ENCODE results near the gene S1PR2.

Gene S1PR2

DNA sequence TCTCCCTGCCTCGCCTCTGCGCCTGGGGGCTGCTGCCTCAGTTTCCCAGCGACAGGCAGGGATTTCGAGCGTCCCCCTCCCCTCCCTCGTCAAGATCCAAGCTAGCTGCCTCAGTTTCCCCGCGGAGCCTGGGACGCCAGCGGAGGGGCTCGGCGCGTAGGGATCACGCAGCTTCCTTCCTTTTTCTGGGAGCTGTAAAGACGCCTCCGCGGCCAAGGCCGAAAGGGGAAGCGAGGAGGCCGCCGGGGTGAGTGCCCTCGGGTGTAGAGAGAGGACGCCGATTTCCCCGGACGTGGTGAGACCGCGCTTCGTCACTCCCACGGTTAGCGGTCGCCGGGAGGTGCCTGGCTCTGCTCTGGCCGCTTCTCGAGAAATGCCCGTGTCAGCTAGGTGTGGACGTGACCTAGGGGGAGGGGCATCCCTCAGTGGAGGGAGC, 39.1 kb upstream of the S1PR2 start:
- no peaks in the 10 kb centered on the region for H3K27me3 ChIP-seq (ENCODE audit: control insufficient read depth in 1 of 2, insufficient read depth in 1 of 2, low read length in 2 of 2)
- 19% methylated on average over 30 of the region's 37 CpGs for WGBS
- H3K4me3 ChIP-seq (ENCODE audit: insufficient read depth in 1 of 2, low read depth in 1 of 2, low read length in 2 of 2) = peak overlapping the region in 1 of 2 experiments; percentile 79

DNA sequence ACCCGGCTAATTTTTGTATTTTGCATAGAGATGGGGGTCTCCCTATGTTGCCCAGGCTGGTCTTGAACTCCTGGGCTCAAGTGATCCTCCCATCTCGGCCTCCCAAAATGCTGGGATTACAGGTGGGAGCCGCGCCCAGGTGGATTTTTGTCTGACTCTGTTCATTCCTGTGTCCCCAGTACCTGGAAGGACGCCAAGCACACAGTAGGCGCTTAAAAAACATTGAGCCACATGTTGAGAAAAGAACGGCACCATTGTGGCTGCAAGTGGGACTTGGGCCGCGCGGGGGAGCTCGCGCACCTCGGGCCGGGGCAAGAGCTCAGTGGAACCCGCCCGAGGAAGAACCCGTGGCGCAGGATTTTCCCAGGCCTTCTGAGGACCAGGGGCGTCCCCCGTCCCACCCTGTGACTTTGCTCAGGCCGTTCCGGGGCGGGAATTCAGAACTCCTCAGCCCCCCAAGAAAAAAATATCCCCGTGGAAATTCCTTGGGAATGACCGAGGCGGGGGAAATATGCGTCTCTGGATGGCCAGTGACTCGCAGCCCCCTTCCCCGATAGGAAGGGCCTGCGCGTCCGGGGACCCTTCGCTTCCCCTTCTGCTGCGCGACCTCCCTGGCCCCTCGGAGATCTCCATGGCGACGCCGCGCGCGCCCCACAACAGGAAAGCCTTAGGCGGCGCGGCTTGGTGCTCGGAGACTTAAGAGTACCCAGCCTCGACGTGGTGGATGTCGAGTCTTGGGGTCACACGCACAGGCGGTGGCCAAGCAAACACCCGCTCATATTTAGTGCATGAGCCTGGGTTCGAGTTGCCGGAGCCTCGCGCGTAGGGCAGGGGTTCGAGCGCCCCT, 38.4 kb upstream of the S1PR2 start:
- Histone ChIP-seq H2BK5ac (ENCODE audit: low read depth, low read length, poor library complexity, severe bottlenecking) (no peak overlapping the region), H3K36me3 (ENCODE audit: control insufficient read depth in 1 of 2, insufficient read depth in 2 of 2, low read depth in 1 of 2, low read length in 2 of 2) (peaks cover 2% of the 10 kb centered on the region in 2 experiments), H3K9ac (ENCODE audit: low read length) (peak overlapping the region; percentile 84), H2BK12ac (ENCODE audit: low read length in 2 of 2) (peak overlapping the region; percentile 51 to 96), H3K4me2 (ENCODE audit: low read length, poor library complexity, severe bottlenecking) (peak overlapping the region; percentile 72), H4K8ac (ENCODE audit: low read length) (peak overlapping the region; percentile 96), H3K23ac (ENCODE audit: low read length in 2 of 2) (no peak overlapping the region), H3K14ac (ENCODE audit: low read length in 2 of 2) (no peak overlapping the region), H3K4ac (ENCODE audit: low read depth in 1 of 2, low read length in 2 of 2) (peak overlapping the region; percentile 74 to 84), H2BK15ac (ENCODE audit: low read depth, poor library complexity, severe bottlenecking) (peak overlapping the region; percentile 44), H3K4me1 (ENCODE audit: control insufficient read depth, insufficient read depth, low read depth, low read length) (peaks cover 23% of the 10 kb centered on the region), H3K18ac (ENCODE audit: low read depth in 1 of 2, low read length in 2 of 2) (peak overlapping the region; percentile 60 to 94), H3K27me3 (ENCODE audit: control insufficient read depth in 1 of 2, insufficient read depth in 1 of 2, low read length in 2 of 2) (no peaks in the 10 kb centered on the region), H2AK5ac (ENCODE audit: low read length, severe bottlenecking) (peak overlapping the region; percentile 17), H3K27ac (ENCODE audit: low read length, poor library complexity, severe bottlenecking) (no peak overlapping the region), H2AFZ (ENCODE audit: low read depth, low read length) (peak overlapping the region; percentile 20), H3K79me1 (replicated peaks; ENCODE audit: low read length, poor library complexity, severe bottlenecking) (no peaks in the 10 kb centered on the region), H3K4me3 (ENCODE audit: insufficient read depth in 1 of 2, low read depth in 1 of 2, low read length in 2 of 2) (peak overlapping the region in 1 of 2 experiments; percentile 79), H3K9me3 (ENCODE audit: control insufficient read depth, low read length) (no peaks in the 10 kb centered on the region), H4K91ac (ENCODE audit: low read length) (peak overlapping the region; percentile 65), H2BK120ac (ENCODE audit: low read depth, low read length) (peak overlapping the region; percentile 9)
- DNase-seq = peak; percentile 92
- WGBS = 8% methylated on average over 59 of the region's 59 CpGs

More for the DNA sequence above, 39.1 kb upstream of the S1PR2 start:
- no peak overlapping the region for H3K27ac ChIP-seq (ENCODE audit: low read length, poor library complexity, severe bottlenecking)
- no peak overlapping the region for H2BK5ac ChIP-seq (ENCODE audit: low read depth, low read length, poor library complexity, severe bottlenecking)
- H2BK120ac ChIP-seq (ENCODE audit: low read depth, low read length) = peak overlapping the region; percentile 44
- H3K4me2 ChIP-seq (ENCODE audit: low read length, poor library complexity, severe bottlenecking) = no peak overlapping the region
- H2BK15ac ChIP-seq (ENCODE audit: low read depth, poor library complexity, severe bottlenecking) = peak overlapping the region; percentile 44
- H3K36me3 ChIP-seq (ENCODE audit: control insufficient read depth in 1 of 2, insufficient read depth in 2 of 2, low read depth in 1 of 2, low read length in 2 of 2) = peaks cover 8 to 9% of the 10 kb centered on the region in 2 experiments
- H3K9me3 ChIP-seq (ENCODE audit: control insufficient read depth, low read length) = no peaks in the 10 kb centered on the region
- peak overlapping the region; percentile 74 to 84 for H3K4ac ChIP-seq (ENCODE audit: low read depth in 1 of 2, low read length in 2 of 2)
- peak overlapping the region; percentile 84 for H3K9ac ChIP-seq (ENCODE audit: low read length)
- H3K4me1 ChIP-seq (ENCODE audit: control insufficient read depth, insufficient read depth, low read depth, low read length) = peaks cover 23% of the 10 kb centered on the region
- no peaks in the 10 kb centered on the region for H3K79me1 ChIP-seq (replicated peaks; ENCODE audit: low read length, poor library complexity, severe bottlenecking)
- peak overlapping the region; percentile 60 to 94 for H3K18ac ChIP-seq (ENCODE audit: low read depth in 1 of 2, low read length in 2 of 2)
- peak; percentile 46 for DNase-seq
- H4K91ac ChIP-seq (ENCODE audit: low read length) = peak overlapping the region; percentile 70
- H2BK12ac ChIP-seq (ENCODE audit: low read length in 2 of 2) = peak overlapping the region; percentile 51 to 96
- H4K8ac ChIP-seq (ENCODE audit: low read length) = peak overlapping the region; percentile 96
- H3K23ac ChIP-seq (ENCODE audit: low read length in 2 of 2) = no peak overlapping the region
- H2AFZ ChIP-seq (ENCODE audit: low read depth, low read length) = peak overlapping the region; percentile 20
- H3K14ac ChIP-seq (ENCODE audit: low read length in 2 of 2) = no peak overlapping the region
- H2AK5ac ChIP-seq (ENCODE audit: low read length, severe bottlenecking) = peak overlapping the region; percentile 17

DNA sequence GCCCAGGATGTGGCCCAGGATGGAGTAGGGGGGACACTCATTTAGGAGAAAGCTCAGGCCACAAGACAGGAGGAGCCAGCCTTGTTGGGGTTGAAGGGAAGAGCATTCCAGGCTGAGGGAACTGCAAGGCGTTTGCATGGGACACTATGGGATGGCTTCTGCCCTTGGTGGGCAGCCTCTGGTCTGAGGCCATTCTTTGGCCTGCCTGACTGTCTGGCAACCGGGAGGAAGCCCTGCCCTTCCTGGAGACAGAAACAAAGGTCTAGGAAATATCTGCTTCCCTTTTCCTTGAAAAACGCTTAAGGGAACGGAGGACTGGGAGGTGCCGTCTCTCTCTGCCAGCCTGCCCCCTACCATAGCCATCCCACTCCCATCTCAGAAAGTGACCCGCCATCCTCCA, 36.9 kb upstream of the S1PR2 start:
- no peak overlapping the region for H3K18ac ChIP-seq (ENCODE audit: low read depth in 1 of 2, low read length in 2 of 2)
- H3K23ac ChIP-seq (ENCODE audit: low read length in 2 of 2) = no peak overlapping the region
- no peak overlapping the region for H2BK5ac ChIP-seq (ENCODE audit: low read depth, low read length, poor library complexity, severe bottlenecking)
- no peaks in the 10 kb centered on the region for H3K79me1 ChIP-seq (replicated peaks; ENCODE audit: low read length, poor library complexity, severe bottlenecking)
- peak overlapping the region; percentile 2 for H2AK5ac ChIP-seq (ENCODE audit: low read length, severe bottlenecking)
- no peak overlapping the region for H3K27ac ChIP-seq (ENCODE audit: low read length, poor library complexity, severe bottlenecking)
- no peaks in the 10 kb centered on the region for H3K36me3 ChIP-seq (ENCODE audit: control insufficient read depth in 1 of 2, insufficient read depth in 2 of 2, low read depth in 1 of 2, low read length in 2 of 2)
- no peak overlapping the region for H3K4ac ChIP-seq (ENCODE audit: low read depth in 1 of 2, low read length in 2 of 2)
- H2BK120ac ChIP-seq (ENCODE audit: low read depth, low read length) = no peak overlapping the region
- peaks cover 23% of the 10 kb centered on the region for H3K4me1 ChIP-seq (ENCODE audit: control insufficient read depth, insufficient read depth, low read depth, low read length)
- no peak overlapping the region for H3K4me3 ChIP-seq (ENCODE audit: insufficient read depth in 1 of 2, low read depth in 1 of 2, low read length in 2 of 2)
- no peak overlapping the region for H2BK15ac ChIP-seq (ENCODE audit: low read depth, poor library complexity, severe bottlenecking)
- DNase-seq = no peak
- no peak overlapping the region for H2BK12ac ChIP-seq (ENCODE audit: low read length in 2 of 2)
- H3K14ac ChIP-seq (ENCODE audit: low read length in 2 of 2) = no peak overlapping the region
- no peak overlapping the region for H4K8ac ChIP-seq (ENCODE audit: low read length)
- no peak overlapping the region for H3K4me2 ChIP-seq (ENCODE audit: low read length, poor library complexity, severe bottlenecking)
- H4K91ac ChIP-seq (ENCODE audit: low read length) = no peak overlapping the region
- no peak overlapping the region for H2AFZ ChIP-seq (ENCODE audit: low read depth, low read length)
- no peaks in the 10 kb centered on the region for H3K27me3 ChIP-seq (ENCODE audit: control insufficient read depth in 1 of 2, insufficient read depth in 1 of 2, low read length in 2 of 2)
- 82% methylated on average over 6 of the region's 6 CpGs for WGBS
- H3K9ac ChIP-seq (ENCODE audit: low read length) = no peak overlapping the region
- no peaks in the 10 kb centered on the region for H3K9me3 ChIP-seq (ENCODE audit: control insufficient read depth, low read length)

DNA sequence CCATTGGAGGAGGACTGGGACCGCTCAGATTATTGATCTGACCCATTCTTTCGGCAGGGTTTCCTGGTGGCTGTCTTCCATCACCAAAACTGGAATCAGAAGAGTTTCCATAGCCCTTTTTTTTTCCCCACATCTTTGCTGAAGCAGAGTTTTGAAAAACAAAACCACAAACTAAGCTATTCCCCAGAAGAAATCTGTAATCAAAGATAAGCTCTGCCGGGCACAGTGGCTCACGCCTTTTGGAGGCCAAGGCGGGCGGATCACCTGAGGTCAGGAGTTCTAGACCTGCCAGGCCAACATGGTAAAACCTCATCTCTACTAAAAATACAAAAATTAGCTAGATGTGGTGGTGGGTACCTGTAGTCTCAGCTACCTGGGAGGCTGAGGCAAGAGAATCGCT, 35.6 kb upstream of the S1PR2 start:
- no peak overlapping the region for H2BK12ac ChIP-seq (ENCODE audit: low read length in 2 of 2)
- H3K9ac ChIP-seq (ENCODE audit: low read length) = no peak overlapping the region
- H3K4me3 ChIP-seq (ENCODE audit: insufficient read depth in 1 of 2, low read depth in 1 of 2, low read length in 2 of 2) = no peak overlapping the region
- H2BK5ac ChIP-seq (ENCODE audit: low read depth, low read length, poor library complexity, severe bottlenecking) = no peak overlapping the region
- no peaks in the 10 kb centered on the region for H3K27me3 ChIP-seq (ENCODE audit: control insufficient read depth in 1 of 2, insufficient read depth in 1 of 2, low read length in 2 of 2)
- no peak overlapping the region for H2AFZ ChIP-seq (ENCODE audit: low read depth, low read length)
- H3K36me3 ChIP-seq (ENCODE audit: control insufficient read depth in 1 of 2, insufficient read depth in 2 of 2, low read depth in 1 of 2, low read length in 2 of 2) = no peaks in the 10 kb centered on the region
- H3K9me3 ChIP-seq (ENCODE audit: control insufficient read depth, low read length) = no peaks in the 10 kb centered on the region
- H2BK120ac ChIP-seq (ENCODE audit: low read depth, low read length) = no peak overlapping the region
- no peak overlapping the region for H4K91ac ChIP-seq (ENCODE audit: low read length)
- no peak overlapping the region for H3K23ac ChIP-seq (ENCODE audit: low read length in 2 of 2)
- peaks cover 20% of the 10 kb centered on the region for H3K4me1 ChIP-seq (ENCODE audit: control insufficient read depth, insufficient read depth, low read depth, low read length)
- no peak overlapping the region for H2BK15ac ChIP-seq (ENCODE audit: low read depth, poor library complexity, severe bottlenecking)
- H3K14ac ChIP-seq (ENCODE audit: low read length in 2 of 2) = no peak overlapping the region
- H3K4me2 ChIP-seq (ENCODE audit: low read length, poor library complexity, severe bottlenecking) = no peak overlapping the region
- H4K8ac ChIP-seq (ENCODE audit: low read length) = no peak overlapping the region
- H3K79me1 ChIP-seq (replicated peaks; ENCODE audit: low read length, poor library complexity, severe bottlenecking) = no peaks in the 10 kb centered on the region
- no peak for DNase-seq
- no peak overlapping the region for H3K4ac ChIP-seq (ENCODE audit: low read depth in 1 of 2, low read length in 2 of 2)
- no peak overlapping the region for H3K27ac ChIP-seq (ENCODE audit: low read length, poor library complexity, severe bottlenecking)
- H3K18ac ChIP-seq (ENCODE audit: low read depth in 1 of 2, low read length in 2 of 2) = no peak overlapping the region
- 88% methylated on average over 4 of the region's 7 CpGs for WGBS
- H2AK5ac ChIP-seq (ENCODE audit: low read length, severe bottlenecking) = no peak overlapping the region
